Loucy (cell line): Measurements from ENCODE around the gene FXYD2.

ENCODE experiments used
- CTCF ChIP-seq: fragments of 200-600 bp; sonication (generic); conservative IDR thresholded peaks from 2 replicates; pipeline ENCODE4 v1.5.1; 2014; ENCODE audit warnings: mild to moderate bottlenecking, antibody characterized with exemption, low read length
- EZH2phosphoT487 ChIP-seq: fragments of 200-600 bp; IDR thresholded peaks from 2 replicates; pipeline ENCODE4 v1.6.1; 2018; ENCODE audit warnings: antibody characterized with exemption, mild to moderate bottlenecking, moderate library complexity, borderline replicate concordance

- TF ChIP-seq CTCF (no peak), EZH2phosphoT487 (no peak)
Observed at GRCh38 chr11:117837791-117838190, 13.2 kb upstream of the FXYD2 start.
